Liver (tissue), 9 donors: ENCODE measurements around the gene MAPRE2. TPM values are rescaled to one million over a fixed set of nuclear protein-coding genes. Genes with fewer than 3 reads are reported as not detected.

Source experiments
- DNase-seq: peaks from one replicate; pipeline ENCODE4 v3.0.0-alpha.2; 2017; ENCODE audit warnings: low spot score
- H3K27ac ChIP-seq, 2 donors: one replicate each; pipeline ENCODE4 v1.7.0; 2013; ENCODE audit warnings: inconsistent platforms in 2 of 2, low read length in 2 of 2, control low read depth in 1 of 2, low read depth in 1 of 2, mild to moderate bottlenecking in 1 of 2
- H3K27me3 ChIP-seq, 4 donors: one replicate each; pipeline versions ENCODE4 v1.6.1 to v1.7.0; 2013; ENCODE audit warnings: low read length in 3 of 4, inconsistent platforms in 1 of 4, mild to moderate bottlenecking in 1 of 4, moderate library complexity in 1 of 4; ENCODE audit not compliant: control insufficient read depth in 4 of 4, insufficient read depth in 4 of 4
- H3K36me3 ChIP-seq, 4 donors: one replicate each; pipeline versions ENCODE4 v1.6.1 to v1.7.0; 2013; ENCODE audit warnings: low read length in 3 of 4, mild to moderate bottlenecking in 3 of 4, low read depth in 1 of 4, moderate library complexity in 1 of 4; ENCODE audit not compliant: control insufficient read depth in 4 of 4, insufficient read depth in 3 of 4
- H3K4me1 ChIP-seq, 4 donors: one replicate each; pipeline versions ENCODE4 v1.6.1 to v1.7.0; 2013; ENCODE audit warnings: low read length in 3 of 4, mild to moderate bottlenecking in 3 of 4, moderate library complexity in 1 of 4; ENCODE audit not compliant: control insufficient read depth in 4 of 4, insufficient read depth in 4 of 4
- H3K4me3 ChIP-seq, 3 donors: one replicate each; pipeline versions ENCODE4 v1.6.1 to v1.7.0; 2013; ENCODE audit warnings: low read length in 3 of 3, control low read depth in 1 of 3, low read depth in 1 of 3, mild to moderate bottlenecking in 1 of 3
- H3K9ac ChIP-seq, 2 donors: one replicate each; pipeline ENCODE4 v1.7.0; 2013; ENCODE audit warnings: low read length in 2 of 2, mild to moderate bottlenecking in 2 of 2, moderate library complexity in 2 of 2, control low read depth in 1 of 2, low read depth in 1 of 2
- H3K9me3 ChIP-seq, 4 donors: one replicate each; pipeline versions ENCODE4 v1.6.1 to v1.7.0; 2013; ENCODE audit warnings: low read length in 3 of 4; ENCODE audit not compliant: control insufficient read depth in 4 of 4
- ATF3 ChIP-seq: IDR thresholded peaks from 2 replicates; pipeline ENCODE4 v1.6.1; 2016; ENCODE audit warnings: antibody characterized with exemption
- CTCF ChIP-seq: fragments of 150-350 bp; IDR thresholded peaks from 2 replicates; pipeline ENCODE4 v1.5.1; 2017; ENCODE audit warnings: improper control_type of control experiment, low read depth, low read length; ENCODE audit not compliant: missing input control
- EGR1 ChIP-seq, 2 donors: IDR thresholded peaks; 2 replicates each; pipeline ENCODE4 v1.6.1; 2016 to 2018; ENCODE audit warnings: antibody characterized with exemption in 2 of 2, low read depth in 2 of 2
- FOXA1 ChIP-seq: IDR thresholded peaks from 2 replicates; pipeline ENCODE4 v1.6.1; 2016; ENCODE audit warnings: antibody characterized with exemption
- FOXA2 ChIP-seq: IDR thresholded peaks from 2 replicates; pipeline ENCODE4 v1.6.1; 2016; ENCODE audit warnings: antibody characterized with exemption
- GABPA ChIP-seq, 2 donors: IDR thresholded peaks in 1 of 2; conservative IDR thresholded peaks in 1 of 2; 2 replicates each; pipeline ENCODE4 v1.6.1; 2016; ENCODE audit warnings: antibody characterized with exemption in 2 of 2, mild to moderate bottlenecking in 1 of 2, moderate library complexity in 1 of 2
- HNF4A ChIP-seq, 2 donors: conservative IDR thresholded peaks; 2 replicates each; pipeline ENCODE4 v1.6.1; 2016; ENCODE audit warnings: antibody characterized with exemption in 2 of 2, mild to moderate bottlenecking in 2 of 2
- HNF4G ChIP-seq: IDR thresholded peaks from 2 replicates; pipeline ENCODE4 v1.6.1; 2016; ENCODE audit warnings: antibody characterized with exemption
- JUND ChIP-seq, 2 donors: IDR thresholded peaks; 2 replicates each; pipeline ENCODE4 v1.6.1; 2016; ENCODE audit warnings: antibody characterized with exemption in 2 of 2
- MAX ChIP-seq: IDR thresholded peaks from 2 replicates; pipeline ENCODE4 v1.6.1; 2016; ENCODE audit warnings: antibody characterized with exemption
- RAD21 ChIP-seq, 2 donors: IDR thresholded peaks; 2 replicates each; pipeline ENCODE4 v1.6.1; 2016; ENCODE audit warnings: antibody characterized with exemption in 2 of 2, mild to moderate bottlenecking in 2 of 2
- REST ChIP-seq: IDR thresholded peaks from 2 replicates; pipeline ENCODE4 v1.6.1; 2016; ENCODE audit warnings: antibody characterized with exemption, mild to moderate bottlenecking
- RXRA ChIP-seq, 2 donors: IDR thresholded peaks; 2 replicates each; pipeline ENCODE4 v1.6.1; 2017 to 2018; ENCODE audit warnings: antibody characterized with exemption in 2 of 2, mild to moderate bottlenecking in 1 of 2
- SP1 ChIP-seq: IDR thresholded peaks from 2 replicates; pipeline ENCODE4 v1.6.1; 2018; ENCODE audit warnings: antibody characterized with exemption, mild to moderate bottlenecking
- TAF1 ChIP-seq: conservative IDR thresholded peaks from 2 replicates; pipeline ENCODE4 v1.6.1; 2016; ENCODE audit warnings: antibody characterized with exemption, mild to moderate bottlenecking
- YY1 ChIP-seq: IDR thresholded peaks from 2 replicates; pipeline ENCODE4 v1.6.1; 2016; ENCODE audit warnings: antibody characterized with exemption, mild to moderate bottlenecking
- ZBTB33 ChIP-seq: IDR thresholded peaks from 2 replicates; pipeline ENCODE4 v1.6.1; 2016; ENCODE audit warnings: antibody characterized with exemption
- WGBS: extraction: QIAGEN DNeasy Blood & Tissue Kit; methylation state at CpG from one replicate; pipeline ENCODE4 v1.1.7; 2013; 5-methylcytosine and 5-hydroxymethylcytosine counted together
- polyA plus RNA-seq, 2 donors: library from polyadenylated mRNA; stranded (reverse) in 1 of 2; unstranded in 1 of 2; fragments of 200-250 nt in 1 of 2; fragments of >200 nt in 1 of 2; fragmentation: Nextera tagmentation in 1 of 2; extraction: Ambion mirVana in 1 of 2; gene quantifications; one replicate each; pipeline versions ENCODE4 v1.2.1 to v1.2.3, GENCODE V29; 2013 to 2015
- total RNA-seq, 2 donors: library from RNA; depleted of rRNA; stranded (reverse); fragments of >200 nt; gene quantifications; one replicate each; pipeline ENCODE4 v1.2.3, GENCODE V29; 2014
- donor health status: healthy.
- donor health status: healthy.
- donor health status: healthy.
- donor health status: healthy.
- donor health status: healthy.

Gene MAPRE2
- total and polyA plus RNA-seq, 4 donors = 7.9 to 12.8 (median 11.0) TPM

- Histone ChIP-seq H3K9me3 (no peaks in the 10 kb centered on the region), H3K9ac (no peak overlapping the region), H3K27ac (no peak overlapping the region), H3K4me1 (peaks cover 0 to 7% (median under 1%) of the 10 kb centered on the region in 4 donors), H3K36me3 (peaks cover 0 to 7% (median 2%) of the 10 kb centered on the region in 4 donors), H3K4me3 (no peak overlapping the region), H3K27me3 (no peaks in the 10 kb centered on the region)
- no peak for DNase-seq
- 97% methylated on average over 5 of the region's 5 CpGs for WGBS
- no peak for TF ChIP-seq FOXA2
- TF ChIP-seq REST = no peak
- no peak for TF ChIP-seq SP1
- no peak for TF ChIP-seq ATF3
- TF ChIP-seq HNF4G = no peak
- TF ChIP-seq GABPA (IDR thresholded peaks at IDR 0.05 in 1 of 2, conservative IDR thresholded peaks at IDR 0.05 in 1 of 2) = no peak
- TF ChIP-seq CTCF = no peak
- TF ChIP-seq TAF1 = no peak
- TF ChIP-seq EGR1 (IDR thresholded peaks at IDR 0.05; ENCODE audit: low read depth in 2 of 2) = no peak
- TF ChIP-seq YY1 = no peak
- TF ChIP-seq MAX = no peak
- TF ChIP-seq RXRA (IDR thresholded peaks at IDR 0.05) = no peak
- TF ChIP-seq JUND (IDR thresholded peaks at IDR 0.05) = no peak
- no peak for TF ChIP-seq HNF4A (conservative IDR thresholded peaks at IDR 0.05)
- no peak for TF ChIP-seq RAD21 (IDR thresholded peaks at IDR 0.05)
- TF ChIP-seq FOXA1 = no peak
These were observed 56.0 kb downstream of the MAPRE2 start for GRCh38 chr18:35097195-35097594.

- Histone ChIP-seq H3K9me3 (no peaks in the 10 kb centered on the region), H3K27me3 (no peaks in the 10 kb centered on the region), H3K9ac (no peak overlapping the region), H3K4me1 (peaks cover 0 to 7% (median under 1%) of the 10 kb centered on the region in 4 donors), H3K36me3 (peaks cover 0 to 11% (median 2%) of the 10 kb centered on the region in 4 donors), H3K4me3 (no peak overlapping the region), H3K27ac (no peak overlapping the region)
- WGBS = 98% methylated on average over 2 of the region's 2 CpGs
- no peak for DNase-seq
- TF ChIP-seq ZBTB33 = no peak
- no peak for TF ChIP-seq RAD21 (IDR thresholded peaks at IDR 0.05)
- TF ChIP-seq CTCF = no peak
- no peak for TF ChIP-seq YY1
- TF ChIP-seq TAF1 = no peak
- TF ChIP-seq HNF4A (conservative IDR thresholded peaks at IDR 0.05) = no peak
- TF ChIP-seq ATF3 = no peak
These were observed 56.5 kb downstream of the MAPRE2 start for GRCh38 chr18:35097763-35098162.
